ENCODE results near the gene VPS41.

DNA sequence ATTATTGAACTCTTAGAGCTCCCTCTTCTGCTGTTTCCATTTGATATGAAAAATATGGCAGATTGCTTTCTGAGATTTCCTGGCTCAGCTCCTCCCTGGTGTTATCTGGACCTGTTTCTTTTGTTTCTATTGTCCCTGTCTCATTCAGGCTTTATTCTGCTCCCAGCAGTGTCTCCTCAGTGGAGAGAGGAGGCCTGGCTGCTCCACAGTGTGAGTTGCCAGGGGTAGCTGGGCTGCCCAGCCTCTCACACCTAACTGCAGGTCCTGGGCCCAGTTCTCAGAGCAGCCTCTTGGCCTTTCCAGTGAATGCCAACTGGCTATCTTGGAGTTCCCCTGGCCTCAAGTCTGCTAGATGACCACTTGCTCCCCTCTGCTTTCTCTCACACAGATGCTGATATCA, 127.0 kb downstream of the VPS41 start:
- no peak for TF ChIP-seq EZH2 (IDR thresholded peaks at IDR 0.05; ENCODE audit: borderline replicate concordance, low read length)
- TF ChIP-seq, protein P1, sequence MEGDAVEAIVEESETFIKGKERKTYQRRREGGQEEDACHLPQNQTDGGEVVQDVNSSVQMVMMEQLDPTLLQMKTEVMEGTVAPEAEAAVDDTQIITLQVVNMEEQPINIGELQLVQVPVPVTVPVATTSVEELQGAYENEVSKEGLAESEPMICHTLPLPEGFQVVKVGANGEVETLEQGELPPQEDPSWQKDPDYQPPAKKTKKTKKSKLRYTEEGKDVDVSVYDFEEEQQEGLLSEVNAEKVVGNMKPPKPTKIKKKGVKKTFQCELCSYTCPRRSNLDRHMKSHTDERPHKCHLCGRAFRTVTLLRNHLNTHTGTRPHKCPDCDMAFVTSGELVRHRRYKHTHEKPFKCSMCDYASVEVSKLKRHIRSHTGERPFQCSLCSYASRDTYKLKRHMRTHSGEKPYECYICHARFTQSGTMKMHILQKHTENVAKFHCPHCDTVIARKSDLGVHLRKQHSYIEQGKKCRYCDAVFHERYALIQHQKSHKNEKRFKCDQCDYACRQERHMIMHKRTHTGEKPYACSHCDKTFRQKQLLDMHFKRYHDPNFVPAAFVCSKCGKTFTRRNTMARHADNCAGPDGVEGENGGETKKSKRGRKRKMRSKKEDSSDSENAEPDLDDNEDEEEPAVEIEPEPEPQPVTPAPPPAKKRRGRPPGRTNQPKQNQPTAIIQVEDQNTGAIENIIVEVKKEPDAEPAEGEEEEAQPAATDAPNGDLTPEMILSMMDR (conservative IDR thresholded peaks at IDR 0.05 in 1 of 2, IDR thresholded peaks at IDR 0.05 in 1 of 2; ENCODE audit: extremely low read depth in 1 of 2, insufficient read depth in 1 of 2, low read depth in 1 of 2, low read length in 2 of 2) = no peak

All from mammary epithelial cell (primary cell).